Measurements from ENCODE around the gene GKN1. TPM values are rescaled to one million over a fixed set of nuclear protein-coding genes. Genes with fewer than 3 reads are reported as not detected.

The GKN1 gene
- total RNA-seq, 2 experiments from 2014 or later, result not detected

DNA sequence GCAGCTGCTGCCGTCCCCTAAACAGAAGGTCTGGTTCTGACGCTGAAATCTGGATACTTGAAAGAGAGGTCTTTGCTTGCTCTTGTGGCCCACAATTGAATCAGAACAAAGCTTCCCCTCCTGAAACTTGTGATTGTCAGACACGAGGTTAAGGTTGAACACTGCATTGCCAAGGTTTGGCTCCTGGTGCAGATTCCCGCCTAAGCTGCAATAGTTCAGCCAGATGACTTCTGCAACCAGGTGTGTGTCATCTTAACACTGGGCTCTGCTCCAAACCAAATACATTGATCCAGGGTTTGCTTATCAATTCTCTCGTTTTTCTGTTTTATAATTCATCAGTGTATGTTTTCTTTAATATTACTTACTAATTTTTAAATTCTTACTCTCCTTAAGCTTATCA lies 14.6 kb downstream of the GKN1 start:
- Histone ChIP-seq H3K9me3 (ENCODE audit: control insufficient read depth in 1 of 2, insufficient read depth in 1 of 2, low read length in 2 of 2) (no peaks in the 10 kb centered on the region), H3K4me1 (ENCODE audit: insufficient read depth, low read length) (no peaks in the 10 kb centered on the region), H3K27me3 (ENCODE audit: control insufficient read depth in 1 of 2, insufficient read depth in 2 of 2, low read length in 2 of 2) (peaks cover 0 to under 1% of the 10 kb centered on the region in 2 experiments), H3K36me3 (ENCODE audit: insufficient read depth, low read length) (no peaks in the 10 kb centered on the region), H3K27ac (ENCODE audit: low read depth in 1 of 2, low read length in 2 of 2) (no peak overlapping the region), H3K4me3 (ENCODE audit: low read length) (no peak overlapping the region)
- no peak for ATAC-seq (ENCODE audit: poor library complexity)
- intact Hi-C loops (cut with DNase I, micrococcal nuclease), result no loop called here
- Mint-ChIP-seq H3K4me3 (no peak overlapping the region), H3K9me3 (no peaks in the 10 kb centered on the region), H3K4me1 (ENCODE audit: low read depth) (no peaks in the 10 kb centered on the region), H3K36me3 (ENCODE audit: low read depth) (no peaks in the 10 kb centered on the region), H3K27me3 (peaks cover 5% of the 10 kb centered on the region), H3K27ac (no peak overlapping the region)
- ChIA-PET CTCF (no interaction called here), POLR2A (no interaction called here)
- TF ChIP-seq, protein P1, sequence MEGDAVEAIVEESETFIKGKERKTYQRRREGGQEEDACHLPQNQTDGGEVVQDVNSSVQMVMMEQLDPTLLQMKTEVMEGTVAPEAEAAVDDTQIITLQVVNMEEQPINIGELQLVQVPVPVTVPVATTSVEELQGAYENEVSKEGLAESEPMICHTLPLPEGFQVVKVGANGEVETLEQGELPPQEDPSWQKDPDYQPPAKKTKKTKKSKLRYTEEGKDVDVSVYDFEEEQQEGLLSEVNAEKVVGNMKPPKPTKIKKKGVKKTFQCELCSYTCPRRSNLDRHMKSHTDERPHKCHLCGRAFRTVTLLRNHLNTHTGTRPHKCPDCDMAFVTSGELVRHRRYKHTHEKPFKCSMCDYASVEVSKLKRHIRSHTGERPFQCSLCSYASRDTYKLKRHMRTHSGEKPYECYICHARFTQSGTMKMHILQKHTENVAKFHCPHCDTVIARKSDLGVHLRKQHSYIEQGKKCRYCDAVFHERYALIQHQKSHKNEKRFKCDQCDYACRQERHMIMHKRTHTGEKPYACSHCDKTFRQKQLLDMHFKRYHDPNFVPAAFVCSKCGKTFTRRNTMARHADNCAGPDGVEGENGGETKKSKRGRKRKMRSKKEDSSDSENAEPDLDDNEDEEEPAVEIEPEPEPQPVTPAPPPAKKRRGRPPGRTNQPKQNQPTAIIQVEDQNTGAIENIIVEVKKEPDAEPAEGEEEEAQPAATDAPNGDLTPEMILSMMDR (IDR thresholded peaks at IDR 0.05), result no peak
- no peak for DNase-seq

DNA sequence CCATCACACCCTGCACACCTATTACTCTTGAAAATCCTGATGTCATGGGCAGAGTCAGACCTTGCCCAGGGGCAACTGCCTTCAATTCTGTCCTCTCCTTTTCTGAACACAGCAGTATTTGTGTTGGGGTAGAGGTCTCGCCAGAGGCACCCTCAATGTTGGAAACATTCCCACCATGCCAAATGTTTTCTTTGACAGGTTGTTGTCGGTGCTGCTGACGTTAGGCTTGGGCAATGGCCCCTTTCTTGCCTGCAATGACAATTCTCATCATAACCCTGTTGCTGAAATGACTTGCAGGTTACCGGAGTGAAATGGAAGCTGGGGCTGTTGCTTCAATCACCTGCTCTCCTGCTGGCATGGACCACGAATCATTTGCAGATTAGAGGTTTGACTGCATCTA lies 17.9 kb downstream of the GKN1 start:
- Histone ChIP-seq H3K27me3 (ENCODE audit: control insufficient read depth in 1 of 2, insufficient read depth in 2 of 2, low read length in 2 of 2) (peaks cover 2 to 5% of the 10 kb centered on the region in 2 experiments), H3K4me1 (ENCODE audit: insufficient read depth, low read length) (no peaks in the 10 kb centered on the region), H3K9me3 (ENCODE audit: control insufficient read depth in 1 of 2, insufficient read depth in 1 of 2, low read length in 2 of 2) (no peaks in the 10 kb centered on the region), H3K4me3 (ENCODE audit: low read length) (no peak overlapping the region), H3K36me3 (ENCODE audit: insufficient read depth, low read length) (no peaks in the 10 kb centered on the region), H3K27ac (ENCODE audit: low read depth in 1 of 2, low read length in 2 of 2) (no peak overlapping the region)
- H3K36me3 Mint-ChIP-seq (ENCODE audit: low read depth), result no peaks in the 10 kb centered on the region
- H3K27ac Mint-ChIP-seq, result no peak overlapping the region
- ATAC-seq (ENCODE audit: poor library complexity), result no peak
- H3K27me3 Mint-ChIP-seq, result peaks cover 9% of the 10 kb centered on the region
- intact Hi-C loops (cut with DNase I, micrococcal nuclease), result no loop called here
- no peaks in the 10 kb centered on the region for H3K9me3 Mint-ChIP-seq
- CTCF ChIA-PET, result no interaction called here
- no peak for DNase-seq
- POLR2A ChIA-PET, result no interaction called here
- H3K4me3 Mint-ChIP-seq, result no peak overlapping the region
- no peaks in the 10 kb centered on the region for H3K4me1 Mint-ChIP-seq (ENCODE audit: low read depth)
- TF ChIP-seq, protein P1 (IDR thresholded peaks at IDR 0.05), result no peak

DNA sequence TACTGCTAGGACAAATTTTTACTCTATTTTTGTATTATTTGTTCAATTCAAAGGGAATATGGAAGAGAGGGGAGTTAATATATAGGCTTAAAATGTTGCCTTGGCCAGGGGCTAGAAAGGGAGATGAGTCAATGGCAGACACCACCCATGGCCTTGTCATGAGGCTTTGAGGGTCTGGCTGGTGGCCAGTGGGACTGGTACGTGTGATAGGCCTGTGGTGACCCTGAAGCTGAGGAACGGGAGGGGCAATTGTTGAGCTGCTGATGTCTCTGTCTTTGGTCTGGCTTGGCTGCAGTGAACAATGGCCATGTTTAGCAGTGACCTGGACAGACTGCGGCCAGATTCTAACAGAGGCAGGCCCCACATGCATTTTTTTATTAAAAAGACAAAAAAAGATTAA lies 18.5 kb downstream of the GKN1 start:
- peaks cover 2 to 5% of the 10 kb centered on the region in 2 experiments for H3K27me3 ChIP-seq (ENCODE audit: control insufficient read depth in 1 of 2, insufficient read depth in 2 of 2, low read length in 2 of 2)
- no peak for DNase-seq
- Mint-ChIP-seq H3K36me3 (ENCODE audit: low read depth) (no peaks in the 10 kb centered on the region), H3K4me1 (ENCODE audit: low read depth) (no peaks in the 10 kb centered on the region), H3K4me3 (no peak overlapping the region), H3K27ac (no peak overlapping the region), H3K27me3 (peaks cover 9% of the 10 kb centered on the region), H3K9me3 (no peaks in the 10 kb centered on the region)
- no peak overlapping the region for H3K4me3 ChIP-seq (ENCODE audit: low read length)
- TF ChIP-seq, protein P1 (IDR thresholded peaks at IDR 0.05), result no peak
- H3K4me1 ChIP-seq (ENCODE audit: insufficient read depth, low read length), result no peaks in the 10 kb centered on the region
- no peak overlapping the region for H3K27ac ChIP-seq (ENCODE audit: low read depth in 1 of 2, low read length in 2 of 2)
- CTCF ChIA-PET, result interaction anchor here (0.5 kb wide), 1 partner anchor 20 kb away, joined by 3 read pairs; the partner anchor contains the start of gene ANTXR1
- POLR2A ChIA-PET, result no interaction called here
- no peak for ATAC-seq (ENCODE audit: poor library complexity)
- intact Hi-C loops (cut with DNase I, micrococcal nuclease), result no loop called here
- no peaks in the 10 kb centered on the region for H3K9me3 ChIP-seq (ENCODE audit: control insufficient read depth in 1 of 2, insufficient read depth in 1 of 2, low read length in 2 of 2)
- no peaks in the 10 kb centered on the region for H3K36me3 ChIP-seq (ENCODE audit: insufficient read depth, low read length)

All from CD4-positive, alpha-beta T cell (primary cell).